ENCODE data around the gene TMEM150B. TPM values are rescaled to one million over a fixed set of nuclear protein-coding genes. Genes with fewer than 3 reads are reported as not detected.

Gene TMEM150B
- total and polyA plus RNA-seq, 9 of the 15 experiments (the other 6 are each of a cell fraction or from before 2014, with no cell fraction given): 0.47 to 1.3 (median 0.74) TPM; not detected in 2

GRCh38 chr19:55270172-55270942 lies 54.8 kb downstream of the TMEM150B start (continued):
- TF ChIP-seq ZBTB49 (CRISPR knock-in tag; IDR thresholded peaks at IDR 0.05; ENCODE audit: borderline replicate concordance) (no peak), ZNF280B (CRISPR knock-in tag; IDR thresholded peaks at IDR 0.05) (no peak), ZNF124 (CRISPR knock-in tag; IDR thresholded peaks at IDR 0.05) (no peak), SP1 (CRISPR knock-in tag; IDR thresholded peaks at IDR 0.05) (no peak), ILF3 (IDR thresholded peaks at IDR 0.05; ENCODE audit: borderline replicate concordance) (no peak), RB1 (IDR thresholded peaks at IDR 0.05; ENCODE audit: low read depth) (no peak), ZNF699 (CRISPR knock-in tag; IDR thresholded peaks at IDR 0.05; ENCODE audit: insufficient replicate concordance) (no peak), MTA1 (IDR thresholded peaks at IDR 0.05; ENCODE audit: borderline replicate concordance) (no peak; the same call in 1 of the 2 replicates), ZNF589 (CRISPR knock-in tag; IDR thresholded peaks at IDR 0.05; ENCODE audit: low read depth) (peak; percentile 90), ZNF3 (CRISPR knock-in tag; IDR thresholded peaks at IDR 0.05) (no peak), VEZF1 (CRISPR knock-in tag; IDR thresholded peaks at IDR 0.05) (no peak), HSF4 (CRISPR knock-in tag; IDR thresholded peaks at IDR 0.05; ENCODE audit: borderline replicate concordance) (peak; percentile 7; the same call in 1 of the 2 replicates), ZNF707 (CRISPR knock-in tag; conservative IDR thresholded peaks at IDR 0.05) (no peak), PTTG1 (tag; IDR thresholded peaks at IDR 0.05; ENCODE audit: low read depth) (peak; percentile 60; the same call in 1 of the 2 replicates), HCFC1 (IDR thresholded peaks at IDR 0.05; ENCODE audit: low read depth, low read length) (no peak), SMAD1 (IDR thresholded peaks at IDR 0.05; ENCODE audit: low read depth, low read length, partially characterized antibody) (peak; percentile 24), ZFP1 (CRISPR knock-in tag; IDR thresholded peaks at IDR 0.05) (no peak), PTRF (tag; IDR thresholded peaks at IDR 0.05) (no peak), ZNF23 (CRISPR knock-in tag; IDR thresholded peaks at IDR 0.05) (no peak), LCOR (CRISPR knock-in tag; IDR thresholded peaks at IDR 0.05) (no peak), ZBTB12 (CRISPR knock-in tag; IDR thresholded peaks at IDR 0.05) (no peak), ZNF436 (CRISPR knock-in tag; IDR thresholded peaks at IDR 0.05) (no peak), HNRNPLL (IDR thresholded peaks at IDR 0.05; ENCODE audit: low read depth, low read length, poor library complexity, severe bottlenecking) (no peak)

All from K562 (cell line).